GM21619 (cell line): ENCODE results near the gene GRID1.
A peak's percentile ranks its signal among the peaks of the same experiment; 100 is the strongest.

Experiments used
- ATAC-seq: cut with Tn5 transposase; IDR thresholded peaks from one replicate; pipeline ENCODE4 v1.9.1; 2021; ENCODE audit not compliant: unreplicated experiment

Gene GRID1

GRCh38 chr10:86234107-86234506, 132.5 kb downstream of the GRID1 start:
- ATAC-seq = no peak

- no peak for ATAC-seq
These were observed 133.5 kb downstream of the GRID1 start for GRCh38 chr10:86233131-86233530.

- no peak for ATAC-seq
These were observed 134.0 kb downstream of the GRID1 start for GRCh38 chr10:86232644-86233043.

GRCh38 chr10:86231796-86232560, 134.6 kb downstream of the GRID1 start:
- ATAC-seq = no peak

- no peak for ATAC-seq
These were observed 135.9 kb downstream of the GRID1 start for GRCh38 chr10:86230557-86231180.

- ATAC-seq = no peak
These were observed 136.6 kb downstream of the GRID1 start for GRCh38 chr10:86229811-86230556.

- ATAC-seq = no peak
These were observed 137.2 kb downstream of the GRID1 start for GRCh38 chr10:86229376-86229775.

- no peak for ATAC-seq
These were observed 138.9 kb downstream of the GRID1 start for GRCh38 chr10:86227501-86228258.

- no peak for ATAC-seq
These were observed 139.8 kb downstream of the GRID1 start for GRCh38 chr10:86226781-86227201.

GRCh38 chr10:86226016-86226415, 140.6 kb downstream of the GRID1 start:
- no peak for ATAC-seq

- peak; percentile 37 for ATAC-seq
These were observed 141.4 kb downstream of the GRID1 start for GRCh38 chr10:86225103-86225782.

- peak; percentile 78 for ATAC-seq
These were observed 142.1 kb downstream of the GRID1 start for GRCh38 chr10:86224354-86225102.

GRCh38 chr10:86223256-86223655, 143.3 kb downstream of the GRID1 start:
- no peak for ATAC-seq

- ATAC-seq = no peak
These were observed 143.9 kb downstream of the GRID1 start for GRCh38 chr10:86222687-86223086.

- no peak for ATAC-seq
These were observed 144.3 kb downstream of the GRID1 start for GRCh38 chr10:86222336-86222650.

GRCh38 chr10:86221442-86222335, 144.9 kb downstream of the GRID1 start:
- ATAC-seq = no peak

GRCh38 chr10:86220626-86221025, 146.0 kb downstream of the GRID1 start:
- ATAC-seq = no peak

- no peak for ATAC-seq
These were observed 147.3 kb downstream of the GRID1 start for GRCh38 chr10:86219271-86219670.

GRCh38 chr10:86218842-86219241, 147.8 kb downstream of the GRID1 start:
- no peak for ATAC-seq
